GM18873 (cell line): ENCODE results near the gene OR51B4.
"Not testable (repeated sequence)": the region's sequence is repeated elsewhere in the genome, so short reads cannot be mapped to it uniquely, and the experiment has no call there.

ENCODE experiments used
- ATAC-seq: cut with Tn5 transposase; IDR thresholded peaks from one replicate; pipeline ENCODE4 v1.9.1; 2021; ENCODE audit warnings: mild to moderate bottlenecking, moderate library complexity, moderate number of reproducible peaks; ENCODE audit not compliant: unreplicated experiment, low FRiP score

OR51B4 gene

GRCh38 chr11:5276697-5277096 lies 25.0 kb downstream of the OR51B4 start:
- no peak for ATAC-seq

GRCh38 chr11:5275369-5276110 lies 26.2 kb downstream of the OR51B4 start:
- ATAC-seq = no peak

- no peak for ATAC-seq
Measured at GRCh38 chr11:5274395-5274794, 27.4 kb downstream of the OR51B4 start.

GRCh38 chr11:5272395-5273017 lies 29.2 kb downstream of the OR51B4 start:
- ATAC-seq = no peak

- no peak for ATAC-seq
Measured at GRCh38 chr11:5269715-5270147, 32.0 kb downstream of the OR51B4 start, which contains the start of gene HBE1. HBE1 (minus strand) TSS chr11:5269945; CDS start chr11:5269890, 55 bp downstream.

- ATAC-seq = no peak
Measured at GRCh38 chr11:5267033-5267563, 34.6 kb downstream of the OR51B4 start.

- no peak for ATAC-seq
Measured at GRCh38 chr11:5266609-5267008, 35.1 kb downstream of the OR51B4 start.

- no peak for ATAC-seq
Measured at GRCh38 chr11:5265832-5266231, 35.9 kb downstream of the OR51B4 start.

- ATAC-seq = no peak
Measured at GRCh38 chr11:5258543-5259262, 43.0 kb downstream of the OR51B4 start.

GRCh38 chr11:5257296-5257695 lies 44.5 kb downstream of the OR51B4 start:
- ATAC-seq = no peak

GRCh38 chr11:5254646-5255413 lies 46.9 kb downstream of the OR51B4 start, which contains the start of gene HBG2:
HBG2 (minus strand) TSS chr11:5254781; CDS start chr11:5254728, 53 bp downstream.
- not testable (repeated sequence) for ATAC-seq

GRCh38 chr11:5254023-5254422 lies 47.7 kb downstream of the OR51B4 start:
- ATAC-seq = not testable (repeated sequence)

GRCh38 chr11:5253440-5253839 lies 48.3 kb downstream of the OR51B4 start:
- not testable (repeated sequence) for ATAC-seq

- no peak for ATAC-seq
Measured at GRCh38 chr11:5252919-5253265, 48.9 kb downstream of the OR51B4 start.

GRCh38 chr11:5252192-5252918 lies 49.4 kb downstream of the OR51B4 start:
- ATAC-seq = no peak

- no peak for ATAC-seq
Measured at GRCh38 chr11:5251746-5252145, 50.0 kb downstream of the OR51B4 start.
